Upper lobe of left lung (tissue), 6 donors: ENCODE measurements around the gene MYOM1. TPM values are rescaled to one million over a fixed set of nuclear protein-coding genes. Genes with fewer than 3 reads are reported as not detected.

Source experiments
- ATAC-seq, 2 donors: fragments of 200-7000 bp; cut with Tn5 transposase; one replicate each; pipeline ENCODE4 v1.9.1; 2022; ENCODE audit warnings: mild to moderate bottlenecking in 2 of 2, moderate library complexity in 2 of 2; ENCODE audit not compliant: low FRiP score in 2 of 2
- DNase-seq, 2 donors: peaks; one replicate each; pipeline ENCODE4 v3.0.0-alpha.2; 2019 to 2020
- H3K27ac ChIP-seq, 4 donors: fragments of 200-600 bp; sonication (generic); one replicate each; pipeline ENCODE4 v1.5.1; 2016 to 2019
- H3K27me3 ChIP-seq, 4 donors: fragments of 200-600 bp; sonication (generic); one replicate each; pipeline ENCODE4 v1.5.1; 2017 to 2019
- H3K36me3 ChIP-seq, 4 donors: fragments of 200-600 bp; sonication (generic); one replicate each; pipeline ENCODE4 v1.5.1; 2016 to 2019
- H3K4me1 ChIP-seq, 4 donors: fragments of 200-600 bp; sonication (generic); one replicate each; pipeline ENCODE4 v1.5.1; 2018 to 2019
- H3K4me3 ChIP-seq, 4 donors: fragments of 200-600 bp; sonication (generic); one replicate each; pipeline ENCODE4 v1.5.1; 2017 to 2019; ENCODE audit warnings: mild to moderate bottlenecking in 2 of 4, moderate library complexity in 1 of 4
- H3K9me3 ChIP-seq, 4 donors: fragments of 200-600 bp; sonication (generic); one replicate each; pipeline ENCODE4 v1.5.1; 2018 to 2019
- EP300 ChIP-seq, 4 donors: sonication (generic); formaldehyde crosslinking; IDR thresholded peaks; one replicate each; pipeline ENCODE4 v1.5.1; 2017; ENCODE audit warnings: antibody characterized with exemption in 4 of 4, control low read depth in 2 of 4
- POLR2A ChIP-seq, 4 donors: fragments of 450-650 bp; IDR thresholded peaks; one replicate each; pipeline ENCODE4 v1.5.1; 2016 to 2017; ENCODE audit warnings: antibody characterized with exemption in 4 of 4, mild to moderate bottlenecking in 2 of 4
- POLR2AphosphoS5 ChIP-seq, 2 donors: sonication (generic); formaldehyde crosslinking; IDR thresholded peaks; one replicate each; pipeline ENCODE4 v1.5.1; 2017; ENCODE audit warnings: antibody characterized with exemption in 2 of 2
- WGBS, 2 donors: methylation state at CpG; one replicate each; pipeline ENCODE4 v1.1.5; 2017 to 2018; 5-methylcytosine and 5-hydroxymethylcytosine counted together
- total RNA-seq, 6 donors: library from RNA; depleted of rRNA in 4 of 6; stranded (reverse); fragments of >200 nt in 4 of 6; gene quantifications; one replicate each; pipeline versions ENCODE4 v1.1.0 to v1.2.1, GENCODE V29; 2016 to 2021
- TF ChIP-seq, protein P1 (sequence below), 6 experiments: fragments of 450-650 bp in 4 of 6; fragments of 200-600 bp in 2 of 6; sonication (generic) in 2 of 6; IDR thresholded peaks; one replicate each; pipeline ENCODE4 v1.5.1; 2016 to 2019; ENCODE audit warnings: antibody characterized with exemption in 6 of 6
- donor health status: DM: no; HTN: no; CAD: no; lungs with moderate emphysema.
- donor health status: DM: no; HTN: yes; CAD: no; lungs with severe emphysema.

The MYOM1 gene
- 10 to 100 TPM in 1 of 6 donors, 1 to 10 TPM in 4, under 1 TPM in 1; 0.76 to 11.2 (median 2.2) TPM for total RNA-seq

DNA sequence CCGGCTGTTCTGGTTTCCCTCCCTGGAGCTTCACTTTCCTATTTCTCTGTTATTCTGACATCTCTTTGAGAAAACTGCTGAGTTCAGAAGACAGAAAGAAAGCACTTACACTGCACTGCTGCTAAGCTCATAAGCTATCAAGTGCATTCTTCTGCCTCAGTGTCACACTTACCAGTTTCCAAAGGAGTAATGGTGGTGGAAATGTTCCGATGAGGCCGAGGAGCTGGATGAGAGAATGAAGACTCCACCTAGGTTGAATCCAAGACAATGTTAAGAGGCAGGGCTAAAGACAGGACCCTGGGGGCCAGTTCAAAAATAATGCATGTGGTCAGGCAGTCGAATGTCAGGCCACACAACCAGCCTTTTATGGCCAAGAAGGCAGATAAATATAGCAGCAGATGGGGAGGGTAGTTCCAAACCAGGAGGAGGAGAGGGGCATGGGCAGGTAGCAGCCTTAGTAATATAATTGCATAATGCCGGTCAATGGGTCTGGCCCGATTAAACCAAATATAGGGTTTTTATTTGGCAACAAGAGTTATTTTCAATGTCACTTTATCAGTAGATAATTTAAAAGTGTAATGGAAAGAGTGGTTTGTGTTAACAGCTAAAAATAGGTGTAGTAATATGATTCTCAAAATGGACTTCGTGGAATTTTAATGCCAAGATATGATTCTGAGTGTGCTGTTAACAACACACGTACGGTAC, at the start of gene MYOM1:
Gene MYOM1, minus strand, starts transcription at position 338 of the 705 bp plus-strand sequence. CDS start 4,745 bp downstream, outside the sequence.
- no peak within 1 kb of the TSS for H3K27ac ChIP-seq
- peak in 1 of 2 donors; percentile 23 for ATAC-seq

DNA sequence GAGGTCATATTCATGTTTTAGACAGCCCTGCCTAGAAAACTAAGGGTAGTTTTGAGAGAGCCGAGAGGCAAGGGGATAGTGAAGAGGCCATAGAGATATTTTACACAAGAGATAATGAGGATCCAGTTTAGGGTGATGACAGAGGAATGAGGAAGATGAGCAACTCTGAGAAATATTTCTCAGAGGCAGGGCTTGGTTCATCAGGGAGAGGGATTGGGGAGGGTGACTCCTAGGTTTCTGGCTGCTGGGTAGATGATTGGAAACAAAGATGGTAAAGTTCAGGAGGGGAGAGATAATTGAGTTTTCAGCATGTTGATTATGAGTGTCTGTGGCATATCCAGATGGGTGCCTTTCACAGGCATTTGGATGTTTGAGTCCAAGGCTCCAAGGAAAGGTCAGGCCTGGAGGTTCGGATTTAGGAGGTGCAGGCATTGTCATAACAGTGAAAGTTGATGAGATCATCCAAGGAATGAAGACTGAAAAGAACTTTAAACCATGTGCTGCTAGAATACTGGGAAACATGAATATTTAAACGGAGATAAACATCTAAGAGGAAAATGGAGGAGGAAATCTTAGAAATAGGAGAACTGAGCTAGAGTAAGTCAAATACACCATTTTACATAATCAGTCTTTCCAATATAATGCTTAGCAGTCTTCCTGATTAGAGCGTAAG, 49.6 kb upstream of the MYOM1 start:
- H3K9me3 ChIP-seq, result no peaks in the 10 kb centered on the region
- 65 to 75% methylated on average over 4 of the region's 4 CpGs for WGBS, 2 donors
- no peak overlapping the region for H3K4me3 ChIP-seq
- H3K36me3 ChIP-seq, result peaks cover 0 to 18% (median 10%) of the 10 kb centered on the region in 4 donors
- TF ChIP-seq EP300 (IDR thresholded peaks at IDR 0.05), result no peak
- TF ChIP-seq POLR2AphosphoS5 (IDR thresholded peaks at IDR 0.05), result no peak
- TF ChIP-seq, protein P1, sequence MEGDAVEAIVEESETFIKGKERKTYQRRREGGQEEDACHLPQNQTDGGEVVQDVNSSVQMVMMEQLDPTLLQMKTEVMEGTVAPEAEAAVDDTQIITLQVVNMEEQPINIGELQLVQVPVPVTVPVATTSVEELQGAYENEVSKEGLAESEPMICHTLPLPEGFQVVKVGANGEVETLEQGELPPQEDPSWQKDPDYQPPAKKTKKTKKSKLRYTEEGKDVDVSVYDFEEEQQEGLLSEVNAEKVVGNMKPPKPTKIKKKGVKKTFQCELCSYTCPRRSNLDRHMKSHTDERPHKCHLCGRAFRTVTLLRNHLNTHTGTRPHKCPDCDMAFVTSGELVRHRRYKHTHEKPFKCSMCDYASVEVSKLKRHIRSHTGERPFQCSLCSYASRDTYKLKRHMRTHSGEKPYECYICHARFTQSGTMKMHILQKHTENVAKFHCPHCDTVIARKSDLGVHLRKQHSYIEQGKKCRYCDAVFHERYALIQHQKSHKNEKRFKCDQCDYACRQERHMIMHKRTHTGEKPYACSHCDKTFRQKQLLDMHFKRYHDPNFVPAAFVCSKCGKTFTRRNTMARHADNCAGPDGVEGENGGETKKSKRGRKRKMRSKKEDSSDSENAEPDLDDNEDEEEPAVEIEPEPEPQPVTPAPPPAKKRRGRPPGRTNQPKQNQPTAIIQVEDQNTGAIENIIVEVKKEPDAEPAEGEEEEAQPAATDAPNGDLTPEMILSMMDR (IDR thresholded peaks at IDR 0.05), result no peak
- TF ChIP-seq POLR2A (IDR thresholded peaks at IDR 0.05), result no peak
- peaks cover 51 to 74% (median 63%) of the 10 kb centered on the region in 4 donors for H3K4me1 ChIP-seq
- ATAC-seq (peak in 1 of 2 donors; percentile 76), DNase-seq (no peak)
- H3K27ac ChIP-seq, result peak overlapping the region in 1 of 4 donors; percentile 36
- H3K27me3 ChIP-seq, result no peaks in the 10 kb centered on the region

More for the DNA sequence above, at the start of gene MYOM1:
- H3K4me3 ChIP-seq, result no peak within 1 kb of the TSS
- TF ChIP-seq POLR2A (IDR thresholded peaks at IDR 0.05) (no peak), EP300 (IDR thresholded peaks at IDR 0.05) (no peak), POLR2AphosphoS5 (IDR thresholded peaks at IDR 0.05) (no peak)
- TF ChIP-seq, protein P1 (IDR thresholded peaks at IDR 0.05), result no peak
- no peaks in the 10 kb centered on the region for H3K9me3 ChIP-seq
- no peaks in the 10 kb centered on the region for H3K27me3 ChIP-seq
- DNase-seq, result no peak
- peaks cover 0 to 5% (median 0%) of the 10 kb centered on the region in 4 donors for H3K4me1 ChIP-seq
- 76 to 83% methylated on average over 9 of the region's 9 CpGs for WGBS, 2 donors
- no peaks in the 10 kb centered on the region for H3K36me3 ChIP-seq

DNA sequence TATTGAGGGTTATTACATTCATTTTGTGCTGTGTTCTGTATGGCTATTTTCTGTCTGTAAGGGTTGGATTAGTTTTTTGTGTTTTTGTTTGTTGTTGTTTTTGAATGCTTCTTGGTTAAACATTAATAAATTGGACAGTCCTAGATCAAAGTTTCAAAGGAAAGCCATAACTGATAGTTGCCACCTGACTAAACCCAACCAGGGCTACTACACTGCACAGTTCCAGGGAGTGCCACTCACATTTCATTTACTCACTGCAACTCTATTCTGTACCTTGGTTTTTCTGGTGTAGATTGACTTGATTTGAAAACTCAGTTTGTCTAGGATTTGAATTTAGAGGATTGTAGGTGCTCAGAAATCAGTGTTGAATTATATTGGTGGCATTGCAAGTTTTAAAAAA, 48.5 kb upstream of the MYOM1 start:
- peaks cover 62 to 84% (median 74%) of the 10 kb centered on the region in 4 donors for H3K4me1 ChIP-seq

DNA sequence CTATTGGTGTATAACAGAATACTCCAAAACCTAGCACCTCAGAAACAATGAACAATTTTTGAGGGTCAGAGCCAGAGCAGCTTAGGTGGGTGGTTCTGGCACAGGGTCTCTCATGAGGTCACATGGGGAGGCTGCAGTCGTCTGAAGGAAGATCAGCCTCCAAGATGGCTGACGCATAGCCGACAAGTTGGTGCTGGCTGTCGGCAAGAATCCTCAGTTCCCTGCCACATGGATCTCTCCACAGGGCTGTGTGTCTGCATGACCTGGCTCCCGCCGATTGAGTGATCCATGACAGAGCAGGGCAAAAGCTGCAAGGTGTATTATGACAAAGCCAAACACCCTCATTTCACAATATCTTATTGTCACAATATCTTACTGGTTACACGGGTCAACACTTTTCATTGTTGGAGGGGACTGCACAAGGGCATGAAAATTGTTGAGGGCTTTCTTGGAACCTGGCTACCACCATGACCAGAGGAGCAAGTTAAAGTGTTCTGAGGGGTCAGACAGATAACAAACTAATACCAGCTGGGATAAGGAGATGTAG, 46.4 kb upstream of the MYOM1 start:
- DNase-seq (no peak), ATAC-seq (no peak)
- Histone ChIP-seq H3K36me3 (no peaks in the 10 kb centered on the region), H3K4me1 (peaks cover 64 to 75% (median 70%) of the 10 kb centered on the region in 4 donors), H3K27ac (no peak overlapping the region), H3K27me3 (no peaks in the 10 kb centered on the region), H3K4me3 (no peak overlapping the region), H3K9me3 (no peaks in the 10 kb centered on the region)
- TF ChIP-seq, protein P1 (IDR thresholded peaks at IDR 0.05), result no peak
- TF ChIP-seq POLR2AphosphoS5 (IDR thresholded peaks at IDR 0.05) (no peak), EP300 (IDR thresholded peaks at IDR 0.05) (no peak), POLR2A (IDR thresholded peaks at IDR 0.05) (no peak)
- 47 to 55% methylated on average over 6 to 7 of the region's 7 CpGs for WGBS, 2 donors

More for the DNA sequence above, 48.5 kb upstream of the MYOM1 start:
- H3K27me3 ChIP-seq, result no peaks in the 10 kb centered on the region
- TF ChIP-seq POLR2AphosphoS5 (IDR thresholded peaks at IDR 0.05) (no peak), POLR2A (IDR thresholded peaks at IDR 0.05) (no peak), EP300 (IDR thresholded peaks at IDR 0.05) (no peak)
- TF ChIP-seq, protein P1 (IDR thresholded peaks at IDR 0.05), result no peak
- no peak overlapping the region for H3K4me3 ChIP-seq
- H3K27ac ChIP-seq, result no peak overlapping the region
- ATAC-seq, result no peak
- DNase-seq, result no peak
- H3K9me3 ChIP-seq, result no peaks in the 10 kb centered on the region
- H3K36me3 ChIP-seq, result peaks cover 0 to 7% (median 3%) of the 10 kb centered on the region in 4 donors
